Skeletal muscle tissue (tissue), 4 donors: ENCODE data around the gene MYBPC2. TPM values are rescaled to one million over a fixed set of nuclear protein-coding genes. Genes with fewer than 3 reads are reported as not detected.
A peak's percentile ranks its signal among the peaks of the same experiment; 100 is the strongest.

Experiments
- H3K27ac ChIP-seq: one replicate; pipeline ENCODE4 v1.7.0; 2013; ENCODE audit warnings: mild to moderate bottlenecking, low read depth, low read length, inconsistent platforms
- H3K27me3 ChIP-seq, 3 donors: one replicate each; pipeline ENCODE4 v1.7.0; 2013; ENCODE audit warnings: low read length in 3 of 3; ENCODE audit not compliant: control insufficient read depth in 3 of 3, insufficient read depth in 3 of 3
- H3K36me3 ChIP-seq, 3 donors: one replicate each; pipeline ENCODE4 v1.7.0; 2013; ENCODE audit warnings: low read length in 3 of 3; ENCODE audit not compliant: control insufficient read depth in 3 of 3, insufficient read depth in 3 of 3
- H3K4me1 ChIP-seq, 3 donors: one replicate each; pipeline ENCODE4 v1.7.0; 2013; ENCODE audit warnings: low read length in 3 of 3, mild to moderate bottlenecking in 3 of 3; ENCODE audit not compliant: control insufficient read depth in 3 of 3, insufficient read depth in 3 of 3
- H3K4me3 ChIP-seq, 3 donors: one replicate each; pipeline ENCODE4 v1.7.0; 2013; ENCODE audit warnings: low read length in 3 of 3
- H3K9ac ChIP-seq, 3 donors: one replicate each; pipeline ENCODE4 v1.7.0; 2013; ENCODE audit warnings: low read length in 3 of 3, mild to moderate bottlenecking in 3 of 3, moderate library complexity in 2 of 3, low read depth in 1 of 3
- H3K9me3 ChIP-seq, 3 donors: one replicate each; pipeline ENCODE4 v1.7.0; 2013; ENCODE audit warnings: low read length in 3 of 3; ENCODE audit not compliant: control insufficient read depth in 3 of 3
- total RNA-seq: library from RNA; depleted of rRNA; stranded (reverse); fragments of >200 nt; gene quantifications from one replicate; pipeline ENCODE4 v1.2.3, GENCODE V29; 2014
- donor health status: Osteomylitis.

The MYBPC2 gene
- total RNA-seq, 1 donor from 2014 or later: 119 TPM

GRCh38 chr19:50511069-50511822, 78.6 kb downstream of the MYBPC2 start, which contains the start of gene JOSD2:
JOSD2 (minus strand) TSS chr19:50511191; CDS start chr19:50510431, 760 bp downstream.
- Histone ChIP-seq H3K4me1 (peaks cover 9 to 16% (median 14%) of the 10 kb centered on the region in 3 donors), H3K27ac (peak within 1 kb of the TSS; percentile 80), H3K4me3 (peak within 1 kb of the TSS; percentile 85 to 92 (median 86)), H3K9me3 (no peaks in the 10 kb centered on the region), H3K36me3 (no peaks in the 10 kb centered on the region), H3K9ac (peak within 1 kb of the TSS; percentile 89 to 91 (median 90)), H3K27me3 (no peaks in the 10 kb centered on the region)

GRCh38 chr19:50512112-50512998, 79.7 kb downstream of the MYBPC2 start:
- H3K9me3 ChIP-seq: no peaks in the 10 kb centered on the region
- no peaks in the 10 kb centered on the region for H3K27me3 ChIP-seq
- H3K36me3 ChIP-seq: no peaks in the 10 kb centered on the region
- H3K4me1 ChIP-seq: peaks cover 9 to 16% (median 14%) of the 10 kb centered on the region in 3 donors
- H3K27ac ChIP-seq: peak overlapping the region; percentile 80
- H3K9ac ChIP-seq: no peak overlapping the region
- no peak overlapping the region for H3K4me3 ChIP-seq

GRCh38 chr19:50512999-50513745, 80.5 kb downstream of the MYBPC2 start:
- H3K4me3 ChIP-seq: no peak overlapping the region
- H3K27me3 ChIP-seq: no peaks in the 10 kb centered on the region
- H3K9me3 ChIP-seq: no peaks in the 10 kb centered on the region
- peaks cover 9 to 16% (median 12%) of the 10 kb centered on the region in 3 donors for H3K4me1 ChIP-seq
- peak overlapping the region in 1 of 3 donors; percentile 16 for H3K9ac ChIP-seq
- H3K36me3 ChIP-seq: no peaks in the 10 kb centered on the region
- H3K27ac ChIP-seq: no peak overlapping the region

DNA sequence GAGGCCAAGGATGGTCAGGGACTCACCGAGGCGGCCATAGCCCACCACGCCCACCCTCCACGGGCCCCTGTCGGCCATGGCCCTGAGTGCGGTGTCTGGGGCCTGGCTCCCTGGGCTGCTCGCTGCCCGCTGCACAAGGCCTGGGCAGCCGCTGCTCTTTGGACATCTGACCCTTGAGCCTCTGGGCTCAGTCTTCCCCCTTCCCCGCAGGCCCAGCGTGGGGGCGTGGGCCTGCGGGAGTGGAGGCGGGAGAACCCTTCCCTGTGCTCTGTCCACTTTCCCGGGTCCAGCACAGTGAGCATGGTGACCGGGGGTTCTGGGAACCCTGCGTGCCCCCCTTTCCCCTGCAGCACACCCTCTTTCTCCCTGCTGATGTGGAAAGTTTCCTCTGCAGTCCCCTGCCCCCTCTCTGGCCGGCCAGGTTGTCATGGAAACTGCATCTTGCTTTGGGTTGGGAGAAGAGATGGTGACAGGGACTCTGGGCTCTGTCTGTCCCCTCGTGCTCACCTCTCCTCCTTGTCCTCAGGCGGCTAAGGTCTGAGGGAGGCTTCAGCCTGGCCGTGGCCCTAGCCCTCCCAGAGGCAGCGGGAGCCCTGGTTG, 81.2 kb downstream of the MYBPC2 start, which contains the start of gene ASPDH:
ASPDH (minus strand) TSS at position 168 of the 600 bp plus-strand sequence; CDS start at position 78, 90 bp downstream.
- Histone ChIP-seq H3K27me3 (peaks cover 0 to 5% (median 0%) of the 10 kb centered on the region in 3 donors), H3K36me3 (no peaks in the 10 kb centered on the region), H3K4me3 (no peak within 1 kb of the TSS), H3K9ac (peak within 1 kb of the TSS in 1 of 3 donors; percentile 16), H3K4me1 (peaks cover 9 to 16% (median 10%) of the 10 kb centered on the region in 3 donors), H3K9me3 (no peaks in the 10 kb centered on the region), H3K27ac (no peak within 1 kb of the TSS)

GRCh38 chr19:50514346-50515167, 81.9 kb downstream of the MYBPC2 start:
- Histone ChIP-seq H3K9me3 (no peaks in the 10 kb centered on the region), H3K36me3 (no peaks in the 10 kb centered on the region), H3K4me3 (no peak overlapping the region), H3K27me3 (peaks cover 0 to 6% (median 0%) of the 10 kb centered on the region in 3 donors), H3K27ac (no peak overlapping the region), H3K9ac (no peak overlapping the region), H3K4me1 (peaks cover 9 to 14% (median 10%) of the 10 kb centered on the region in 3 donors)

- no peak overlapping the region for H3K27ac ChIP-seq
- H3K4me1 ChIP-seq: peaks cover 6 to 11% (median 7%) of the 10 kb centered on the region in 3 donors
- no peaks in the 10 kb centered on the region for H3K9me3 ChIP-seq
- peaks cover 0 to 6% (median 0%) of the 10 kb centered on the region in 3 donors for H3K27me3 ChIP-seq
- H3K9ac ChIP-seq: no peak overlapping the region
- no peaks in the 10 kb centered on the region for H3K36me3 ChIP-seq
- no peak overlapping the region for H3K4me3 ChIP-seq
Measured at GRCh38 chr19:50515168-50515561, 82.5 kb downstream of the MYBPC2 start.

Other genes with a start within 250 kb of the MYBPC2 start
- gene MYH14, start 229.3 kb upstream of the MYBPC2 start, total RNA-seq: 30.3 TPM
- under 0.01 TPM for gene KCNC3, start 103.5 kb upstream of the MYBPC2 start, total RNA-seq
- gene NAPSA, start 67.3 kb upstream of the MYBPC2 start, total RNA-seq: not detected
- gene NR1H2, start 56.4 kb upstream of the MYBPC2 start, total RNA-seq: 32.9 TPM
- 19.8 TPM for gene POLD1, start 48.5 kb upstream of the MYBPC2 start, total RNA-seq
- gene SPIB, start 14.0 kb upstream of the MYBPC2 start, total RNA-seq: under 0.01 TPM
- gene EMC10, start 43.6 kb downstream of the MYBPC2 start, total RNA-seq: 29.2 TPM
- gene GARIN5A, start 44.0 kb downstream of the MYBPC2 start, total RNA-seq: 0.52 TPM
- gene JOSD2, start 78.3 kb downstream of the MYBPC2 start, total RNA-seq: 13.0 TPM
- not detected for gene ASPDH, start 81.0 kb downstream of the MYBPC2 start, total RNA-seq
- 5.2 TPM for gene LRRC4B, start 135.5 kb downstream of the MYBPC2 start, total RNA-seq
- not detected for gene SYT3, start 207.0 kb downstream of the MYBPC2 start, total RNA-seq
- gene C19orf81, start 216.6 kb downstream of the MYBPC2 start, total RNA-seq: not detected